IgD-negative memory B cell (primary cell): ENCODE data around the gene PCDHA7. TPM values are rescaled to one million over a fixed set of nuclear protein-coding genes. Genes with fewer than 3 reads are reported as not detected.
"Not testable (repeated sequence)": the region's sequence is repeated elsewhere in the genome, so short reads cannot be mapped to it uniquely, and the experiment has no call there.

Source experiments
- H3K27ac Mint-ChIP-seq, 3 donors: one replicate each; pipeline ENCODE4 v1.8.0; 2020 to 2022; ENCODE audit warnings: mild to moderate bottlenecking in 3 of 3, mixed read lengths in 3 of 3, moderate library complexity in 1 of 3
- H3K27me3 Mint-ChIP-seq: one replicate; pipeline ENCODE4 v1.8.0; 2021; ENCODE audit warnings: mixed read lengths
- H3K36me3 Mint-ChIP-seq: one replicate; pipeline ENCODE4 v1.8.0; 2020; ENCODE audit warnings: mild to moderate bottlenecking, mixed read lengths
- H3K4me1 Mint-ChIP-seq, 3 donors: one replicate each; pipeline ENCODE4 v1.8.0; 2020 to 2022; ENCODE audit warnings: mixed read lengths in 3 of 3, mild to moderate bottlenecking in 1 of 3
- H3K4me3 Mint-ChIP-seq, 4 donors: one replicate each; pipeline ENCODE4 v1.8.0; 2020 to 2022; ENCODE audit warnings: mild to moderate bottlenecking in 4 of 4, mixed read lengths in 4 of 4, moderate library complexity in 3 of 4
- H3K9me3 Mint-ChIP-seq, 3 donors: one replicate each; pipeline ENCODE4 v1.8.0; 2020 to 2021; ENCODE audit warnings: mixed read lengths in 3 of 3, mild to moderate bottlenecking in 1 of 3
- polyA plus RNA-seq: library from polyadenylated mRNA; unstranded; fragments of 300-500 nt; fragmentation: Illumina TruSeq; gene quantifications from one replicate; pipeline ENCODE4 v1.2.3, GENCODE V29; 2021

Gene PCDHA7
- not detected for polyA plus RNA-seq

- peak within 1 kb of the TSS in 1 of 4 donors; percentile 46 for H3K4me3 Mint-ChIP-seq
- H3K9me3 Mint-ChIP-seq = peaks cover 0 to 9% (median 8%) of the 10 kb centered on the region in 3 donors
- H3K36me3 Mint-ChIP-seq = no peaks in the 10 kb centered on the region
- H3K4me1 Mint-ChIP-seq = no peaks in the 10 kb centered on the region
- peak within 1 kb of the TSS in 1 of 3 donors; percentile 32 for H3K27ac Mint-ChIP-seq
- H3K27me3 Mint-ChIP-seq = peaks cover 11% of the 10 kb centered on the region
Measured at GRCh38 chr5:140833993-140834392, at the start of gene PCDHA7. TSS of gene PCDHA7 (plus strand) at chr5:140834269. CDS start at chr5:140834384, 115 bp downstream.

GRCh38 chr5:140785905-140786686, 48.0 kb upstream of the PCDHA7 start, which contains the start of gene PCDHA1:
TSS of gene PCDHA1 (plus strand) at chr5:140786140.
- peaks cover 1% of the 10 kb centered on the region for H3K36me3 Mint-ChIP-seq
- H3K27ac Mint-ChIP-seq = no peak within 1 kb of the TSS
- peaks cover 7% of the 10 kb centered on the region for H3K27me3 Mint-ChIP-seq
- H3K4me3 Mint-ChIP-seq = peak within 1 kb of the TSS in 1 of 4 donors; percentile 41
- no peaks in the 10 kb centered on the region for H3K4me1 Mint-ChIP-seq
- peaks cover 18 to 27% (median 19%) of the 10 kb centered on the region in 3 donors for H3K9me3 Mint-ChIP-seq

GRCh38 chr5:140787422-140787821, 46.6 kb upstream of the PCDHA7 start:
- not testable (repeated sequence) for H3K27ac Mint-ChIP-seq, H3K27me3 Mint-ChIP-seq, H3K36me3 Mint-ChIP-seq, H3K4me1 Mint-ChIP-seq, H3K4me3 Mint-ChIP-seq
- H3K9me3 Mint-ChIP-seq = peaks cover 16 to 23% (median 17%) of the 10 kb centered on the region in 3 donors

GRCh38 chr5:140787849-140788504, 46.1 kb upstream of the PCDHA7 start:
- H3K4me3 Mint-ChIP-seq, H3K4me1 Mint-ChIP-seq, H3K36me3 Mint-ChIP-seq, H3K27ac Mint-ChIP-seq, H3K27me3 Mint-ChIP-seq: not testable (repeated sequence)
- peaks cover 13 to 18% (median 16%) of the 10 kb centered on the region in 3 donors for H3K9me3 Mint-ChIP-seq

- Mint-ChIP-seq H3K27me3 (peaks cover 7% of the 10 kb centered on the region), H3K36me3 (peaks cover 1% of the 10 kb centered on the region), H3K9me3 (peaks cover 6 to 13% (median 8%) of the 10 kb centered on the region in 3 donors), H3K4me3 (no peak overlapping the region), H3K27ac (no peak overlapping the region), H3K4me1 (no peaks in the 10 kb centered on the region)
Measured at GRCh38 chr5:140791089-140791488, 43.0 kb upstream of the PCDHA7 start.

- Mint-ChIP-seq H3K27ac (no peak within 1 kb of the TSS), H3K36me3 (no peaks in the 10 kb centered on the region), H3K4me1 (no peaks in the 10 kb centered on the region), H3K4me3 (no peak within 1 kb of the TSS), H3K9me3 (peaks cover 2 to 15% (median 8%) of the 10 kb centered on the region in 3 donors), H3K27me3 (peaks cover 7% of the 10 kb centered on the region)
Measured at GRCh38 chr5:140794595-140795258, 39.3 kb upstream of the PCDHA7 start, which contains the start of gene PCDHA2. TSS of gene PCDHA2 (plus strand) at chr5:140794852.

- H3K4me3 Mint-ChIP-seq = no peak overlapping the region
- no peak overlapping the region for H3K27ac Mint-ChIP-seq
- peaks cover 7% of the 10 kb centered on the region for H3K27me3 Mint-ChIP-seq
- H3K9me3 Mint-ChIP-seq = peaks cover 2 to 17% (median 11%) of the 10 kb centered on the region in 3 donors
- H3K4me1 Mint-ChIP-seq = no peaks in the 10 kb centered on the region
- H3K36me3 Mint-ChIP-seq = no peaks in the 10 kb centered on the region
Measured at GRCh38 chr5:140795259-140795641, 38.8 kb upstream of the PCDHA7 start.

GRCh38 chr5:140796072-140796717, 37.9 kb upstream of the PCDHA7 start:
- H3K36me3 Mint-ChIP-seq, H3K4me3 Mint-ChIP-seq, H3K27ac Mint-ChIP-seq, H3K27me3 Mint-ChIP-seq, H3K4me1 Mint-ChIP-seq: not testable (repeated sequence)
- peaks cover 2 to 17% (median 15%) of the 10 kb centered on the region in 3 donors for H3K9me3 Mint-ChIP-seq

GRCh38 chr5:140796718-140797095, 37.4 kb upstream of the PCDHA7 start:
- Mint-ChIP-seq H3K27me3 (peaks cover 7% of the 10 kb centered on the region), H3K9me3 (peaks cover 2 to 17% (median 12%) of the 10 kb centered on the region in 3 donors), H3K4me1 (no peaks in the 10 kb centered on the region), H3K4me3 (no peak overlapping the region), H3K27ac (no peak overlapping the region), H3K36me3 (no peaks in the 10 kb centered on the region)

GRCh38 chr5:140800816-140801493, 33.1 kb upstream of the PCDHA7 start, which contains the start of gene PCDHA3:
TSS of gene PCDHA3 (plus strand) at chr5:140801057.
- peaks cover 2 to 22% (median 15%) of the 10 kb centered on the region in 3 donors for H3K9me3 Mint-ChIP-seq
- H3K4me1 Mint-ChIP-seq = no peaks in the 10 kb centered on the region
- H3K36me3 Mint-ChIP-seq = no peaks in the 10 kb centered on the region
- peaks cover 1% of the 10 kb centered on the region for H3K27me3 Mint-ChIP-seq
- peak within 1 kb of the TSS in 1 of 4 donors; percentile 17 for H3K4me3 Mint-ChIP-seq
- H3K27ac Mint-ChIP-seq = peak within 1 kb of the TSS in 1 of 3 donors; percentile 10

- H3K27ac Mint-ChIP-seq = peak overlapping the region in 1 of 3 donors; percentile 10
- H3K36me3 Mint-ChIP-seq = no peaks in the 10 kb centered on the region
- H3K4me3 Mint-ChIP-seq = no peak overlapping the region
- H3K4me1 Mint-ChIP-seq = no peaks in the 10 kb centered on the region
- peaks cover 2 to 26% (median 16%) of the 10 kb centered on the region in 3 donors for H3K9me3 Mint-ChIP-seq
- peaks cover 1% of the 10 kb centered on the region for H3K27me3 Mint-ChIP-seq
Measured at GRCh38 chr5:140801494-140801841, 32.6 kb upstream of the PCDHA7 start.

GRCh38 chr5:140802381-140802780, 31.7 kb upstream of the PCDHA7 start:
- H3K9me3 Mint-ChIP-seq = peaks cover 4 to 26% (median 18%) of the 10 kb centered on the region in 3 donors
- H3K4me1 Mint-ChIP-seq, H3K27ac Mint-ChIP-seq, H3K36me3 Mint-ChIP-seq, H3K27me3 Mint-ChIP-seq, H3K4me3 Mint-ChIP-seq: not testable (repeated sequence)

GRCh38 chr5:140802781-140803271, 31.2 kb upstream of the PCDHA7 start:
- no peak overlapping the region for H3K27ac Mint-ChIP-seq
- no peaks in the 10 kb centered on the region for H3K4me1 Mint-ChIP-seq
- peaks cover 6% of the 10 kb centered on the region for H3K27me3 Mint-ChIP-seq
- H3K36me3 Mint-ChIP-seq = no peaks in the 10 kb centered on the region
- H3K9me3 Mint-ChIP-seq = peaks cover 4 to 26% (median 21%) of the 10 kb centered on the region in 3 donors
- no peak overlapping the region for H3K4me3 Mint-ChIP-seq
